ENCODE data around the gene PDZRN3. TPM values are rescaled to one million over a fixed set of nuclear protein-coding genes. Genes with fewer than 3 reads are reported as not detected.

The PDZRN3 gene
- total and polyA plus RNA-seq, 2 donors (not counting 3 experiments of a cell fraction or from before 2014, with no cell fraction given): not detected

- H2AFZ ChIP-seq (ENCODE audit: low read depth, low read length): no peak overlapping the region
- TF ChIP-seq POLR2A (IDR thresholded peaks at IDR 0.05; ENCODE audit: low read depth, low read length): no peak
- H3K4me1 ChIP-seq (ENCODE audit: control insufficient read depth, extremely low read depth, insufficient read depth, low read length): no peaks in the 10 kb centered on the region
- intact Hi-C loops (cut with micrococcal nuclease) (no loop called here), dilution Hi-C loops (cut with MboI; ENCODE audit: extremely low pct_ligation_motif_present, low sequenced_read_pairs) (no loop called here)
- no peak overlapping the region for H3K4me3 ChIP-seq (replicated peaks in 1 of 3; ENCODE audit: insufficient read depth in 1 of 3, low read depth in 1 of 3, low read length in 3 of 3)
- no peak overlapping the region for H3K9ac ChIP-seq (replicated peaks; ENCODE audit: extremely low read depth, insufficient read depth, low read length)
- DNase-seq (ENCODE audit: low read depth, low spot score): peak; percentile 9
- H3K9me3 ChIP-seq (replicated peaks; ENCODE audit: control insufficient read depth, insufficient read depth, low read length): no peaks in the 10 kb centered on the region
- FAIRE-seq: no peak
- H3K27ac ChIP-seq (ENCODE audit: insufficient read depth, low read depth, low read length): no peak overlapping the region
- H3K79me2 ChIP-seq (ENCODE audit: control insufficient read depth, insufficient read depth, low read length): no peaks in the 10 kb centered on the region
- H3K9me1 ChIP-seq (replicated peaks; ENCODE audit: control insufficient read depth, extremely low read depth, insufficient read depth, low read length): no peaks in the 10 kb centered on the region
- CTCF ChIA-PET: no interaction called here
- H3K4me2 ChIP-seq (ENCODE audit: insufficient read depth, low read length): no peak overlapping the region
- no peaks in the 10 kb centered on the region for H4K20me1 ChIP-seq (replicated peaks; ENCODE audit: control insufficient read depth, extremely low read depth, insufficient read depth, low read length)
- POLR2A ChIA-PET: interaction anchor here (0.6 kb wide), 1 partner anchor 1029 kb away, joined by 3 read pairs; no protein-coding TSS in a partner anchor
- H3K27me3 ChIP-seq (ENCODE audit: control insufficient read depth in 2 of 2, insufficient read depth in 2 of 2, low read length in 2 of 2): no peaks in the 10 kb centered on the region
- no TSS peak for BruUV-seq (replicated peaks)
- H3K36me3 ChIP-seq (ENCODE audit: control insufficient read depth in 2 of 2, extremely low read depth in 1 of 2, insufficient read depth in 2 of 2, low read length in 2 of 2): no peaks in the 10 kb centered on the region
These were observed 112.9 kb downstream of the PDZRN3 start for GRCh38 chr3:73511571-73512525.

- dilution Hi-C loops (cut with MboI; ENCODE audit: extremely low pct_ligation_motif_present, low sequenced_read_pairs): no loop called here
- Histone ChIP-seq H3K9me3 (replicated peaks; ENCODE audit: control insufficient read depth, insufficient read depth, low read length) (no peaks in the 10 kb centered on the region), H3K27ac (ENCODE audit: insufficient read depth, low read depth, low read length) (no peak overlapping the region), H3K9ac (replicated peaks; ENCODE audit: extremely low read depth, insufficient read depth, low read length) (no peak overlapping the region), H3K4me3 (replicated peaks in 1 of 3; ENCODE audit: insufficient read depth in 1 of 3, low read depth in 1 of 3, low read length in 3 of 3) (no peak overlapping the region), H4K20me1 (replicated peaks; ENCODE audit: control insufficient read depth, extremely low read depth, insufficient read depth, low read length) (no peaks in the 10 kb centered on the region), H3K4me2 (ENCODE audit: insufficient read depth, low read length) (no peak overlapping the region), H3K79me2 (ENCODE audit: control insufficient read depth, insufficient read depth, low read length) (no peaks in the 10 kb centered on the region), H3K36me3 (ENCODE audit: control insufficient read depth in 2 of 2, extremely low read depth in 1 of 2, insufficient read depth in 2 of 2, low read length in 2 of 2) (no peaks in the 10 kb centered on the region), H3K4me1 (ENCODE audit: control insufficient read depth, extremely low read depth, insufficient read depth, low read length) (no peaks in the 10 kb centered on the region), H3K27me3 (ENCODE audit: control insufficient read depth in 2 of 2, insufficient read depth in 2 of 2, low read length in 2 of 2) (no peaks in the 10 kb centered on the region), H2AFZ (ENCODE audit: low read depth, low read length) (no peak overlapping the region), H3K9me1 (replicated peaks; ENCODE audit: control insufficient read depth, extremely low read depth, insufficient read depth, low read length) (no peaks in the 10 kb centered on the region)
- DNase-seq (ENCODE audit: low read depth, low spot score) (no peak), FAIRE-seq (no peak)
- TF ChIP-seq JUN (IDR thresholded peaks at IDR 0.05; ENCODE audit: borderline replicate concordance, insufficient read depth, insufficient read length, low read depth) (no peak), GATA2 (IDR thresholded peaks at IDR 0.05; ENCODE audit: insufficient read depth, insufficient read length, low read depth, low read length) (no peak), POLR2A (IDR thresholded peaks at IDR 0.05; ENCODE audit: low read depth, low read length) (no peak), POLR2AphosphoS5 (IDR thresholded peaks at IDR 0.05; ENCODE audit: insufficient read depth, low read depth, low read length) (no peak), CTCF (IDR thresholded peaks at IDR 0.05; ENCODE audit: extremely low read depth in 1 of 2, insufficient read depth in 1 of 2, low read depth in 1 of 2, low read length in 2 of 2) (no peak), FOS (IDR thresholded peaks at IDR 0.05; ENCODE audit: borderline replicate concordance, insufficient read depth, low read length) (no peak), EZH2 (IDR thresholded peaks at IDR 0.05; ENCODE audit: borderline replicate concordance, low read depth, low read length, severe bottlenecking) (no peak), MYC (IDR thresholded peaks at IDR 0.05; ENCODE audit: low read depth, low read length) (no peak)
- TF ChIP-seq, protein P1, sequence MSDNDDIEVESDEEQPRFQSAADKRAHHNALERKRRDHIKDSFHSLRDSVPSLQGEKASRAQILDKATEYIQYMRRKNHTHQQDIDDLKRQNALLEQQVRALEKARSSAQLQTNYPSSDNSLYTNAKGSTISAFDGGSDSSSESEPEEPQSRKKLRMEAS (IDR thresholded peaks at IDR 0.05; ENCODE audit: insufficient read depth, insufficient read length): no peak
- BruUV-seq (replicated peaks): no TSS peak
- ChIA-PET POLR2A (no interaction called here), CTCF (no interaction called here)
- intact Hi-C loops (cut with micrococcal nuclease): no loop called here
These were observed 114.0 kb downstream of the PDZRN3 start for GRCh38 chr3:73510784-73511183.
